ENCODE measurements around the gene CHMP5. TPM values are rescaled to one million over a fixed set of nuclear protein-coding genes. Genes with fewer than 3 reads are reported as not detected.

Gene CHMP5
- polyA plus RNA-seq, 1 of the 3 experiments (the other 2 are of a cell fraction): 88.3 TPM

GRCh38 chr9:33331377-33331891, 66.6 kb downstream of the CHMP5 start:
- H3K27me3 ChIP-seq (ENCODE audit: insufficient read depth): no peaks in the 10 kb centered on the region
- H3F3A ChIP-seq (replicated peaks; ENCODE audit: insufficient read depth): peaks cover 44% of the 10 kb centered on the region
- DNase-seq: peak; percentile 45
- 58% methylated on average over 3 of the region's 3 CpGs for WGBS (ENCODE audit: low lambda C conversion rate)
- H3K27ac ChIP-seq (ENCODE audit: low read depth in 2 of 2, low read length in 1 of 2): peak overlapping the region; percentile 40 to 90; a peak in 3 of 4 replicates
- no peak overlapping the region for H3K4me3 ChIP-seq (ENCODE audit: low read depth in 2 of 2, low read length in 1 of 2)
- 0 out of 2 replicates have a peak overlapping the region, but pooled peaks have one; percentile 4 for H3K4me2 ChIP-seq
- no peak overlapping the region for H3K9ac ChIP-seq
- 0 out of 2 replicates have a peak, but pooled peaks cover 6% of the 10 kb centered on the region for H3K79me2 ChIP-seq (ENCODE audit: insufficient read depth)
- H3K9me2 ChIP-seq: no peaks in the 10 kb centered on the region
- POLR2A ChIA-PET: no interaction called here
- peaks cover 29 to 55% of the 10 kb centered on the region in 2 experiments for H3K36me3 ChIP-seq (replicated peaks in 1 of 2; ENCODE audit: control insufficient read depth in 1 of 2, insufficient read depth in 2 of 2, low read length in 1 of 2)
- no peak overlapping the region for H2AFZ ChIP-seq (ENCODE audit: low read depth)
- no peak for TF ChIP-seq RCOR1 (IDR thresholded peaks at IDR 0.05; ENCODE audit: low read length)
- TF ChIP-seq MXI1 (IDR thresholded peaks at IDR 0.05; ENCODE audit: low read depth, low read length): 0 out of 2 replicates have a peak, but pooled peaks have one; percentile 18
- CTCF ChIA-PET: interaction anchor here (1.0 to 2.4 kb wide), 4 partner anchors 10 to 44 kb away, joined by 3 to 8 read pairs (median 6); no protein-coding TSS in a partner anchor
- no peaks in the 10 kb centered on the region for H4K20me1 ChIP-seq (ENCODE audit: insufficient read depth)
- no peaks in the 10 kb centered on the region for H3K9me3 ChIP-seq
- peaks cover 12 to 26% of the 10 kb centered on the region in 2 experiments; a peak in 3 of 4 replicates for H3K4me1 ChIP-seq (ENCODE audit: control insufficient read depth in 1 of 2, insufficient read depth in 2 of 2, low read depth in 1 of 2, low read length in 1 of 2)

Other genes with a start within 250 kb of the CHMP5 start
- gene DNAJA1, start 239.8 kb upstream of the CHMP5 start, polyA plus RNA-seq (2012; rRNA removed): 103 and 125 TPM in 2 replicates
- gene SMU1, start 188.4 kb upstream of the CHMP5 start, polyA plus RNA-seq (2012; rRNA removed): 9.8 and 12.4 TPM in 2 replicates
- gene B4GALT1, start 97.7 kb upstream of the CHMP5 start, polyA plus RNA-seq (2012; rRNA removed): 36.2 and 36.3 TPM in 2 replicates
- not detected in 2 replicates for gene SPINK4, start 24.9 kb upstream of the CHMP5 start, polyA plus RNA-seq (2012; rRNA removed)
- gene BAG1, start 341 bp upstream of the CHMP5 start, polyA plus RNA-seq (2012; rRNA removed): 40.0 and 49.9 TPM in 2 replicates
- 19.6 and 27.6 TPM in 2 replicates for gene NFX1, start 25.5 kb downstream of the CHMP5 start, polyA plus RNA-seq (2012; rRNA removed)
- 0.05 TPM in 1 of 2 replicates, not detected in the other for gene AQP7, start 137.5 kb downstream of the CHMP5 start, polyA plus RNA-seq (2012; rRNA removed)
- gene AQP3, start 182.5 kb downstream of the CHMP5 start, polyA plus RNA-seq (2012; rRNA removed): 0.52 and 0.64 TPM in 2 replicates
- 52.2 and 61.3 TPM in 2 replicates for gene NOL6, start 208.9 kb downstream of the CHMP5 start, polyA plus RNA-seq (2012; rRNA removed)

All from SK-N-SH (cell line).